Lung (tissue), 12 donors: Measurements from ENCODE around the gene CCND1. TPM values are rescaled to one million over a fixed set of nuclear protein-coding genes. Genes with fewer than 3 reads are reported as not detected.
A peak's percentile ranks its signal among the peaks of the same experiment; 100 is the strongest.

Experiments
- ATAC-seq: fragments of 200-7000 bp; cut with Tn5 transposase; one replicate; pipeline ENCODE4 v1.9.1; 2020; ENCODE audit warnings: moderate number of reproducible peaks; ENCODE audit not compliant: insufficient read depth, low FRiP score
- DNase-seq, 3 donors: peaks; one replicate each; pipeline ENCODE4 v3.0.0-alpha.2; 2013 to 2017
- H3K27ac ChIP-seq, 2 donors: one replicate each; pipeline ENCODE4 v1.5.1; 2013; ENCODE audit warnings: mild to moderate bottlenecking in 2 of 2, moderate library complexity in 2 of 2, control low read depth in 1 of 2, inconsistent platforms in 1 of 2, low read depth in 1 of 2, low read length in 1 of 2
- H3K27me3 ChIP-seq, 3 donors: one replicate each; pipeline ENCODE4 v1.5.1; 2013; ENCODE audit warnings: low read length in 2 of 3; ENCODE audit not compliant: control insufficient read depth in 3 of 3, insufficient read depth in 3 of 3
- H3K36me3 ChIP-seq, 4 donors: one replicate each; pipeline ENCODE4 v1.5.1; 2013; ENCODE audit warnings: low read length in 4 of 4, mild to moderate bottlenecking in 1 of 4, moderate library complexity in 1 of 4; ENCODE audit not compliant: control insufficient read depth in 4 of 4, insufficient read depth in 4 of 4
- H3K4me1 ChIP-seq, 5 donors: one replicate each; pipeline ENCODE4 v1.5.1; 2013; ENCODE audit warnings: low read length in 5 of 5, mild to moderate bottlenecking in 2 of 5, moderate library complexity in 1 of 5; ENCODE audit not compliant: control insufficient read depth in 5 of 5, insufficient read depth in 5 of 5
- H3K4me3 ChIP-seq: one replicate; pipeline ENCODE4 v1.5.1; 2013; ENCODE audit warnings: mild to moderate bottlenecking, control low read depth, moderate library complexity
- H3K9ac ChIP-seq, 2 donors: one replicate each; pipeline ENCODE4 v1.5.1; 2013; ENCODE audit warnings: low read length in 2 of 2, control low read depth in 1 of 2; ENCODE audit not compliant: insufficient read depth in 1 of 2
- H3K9me3 ChIP-seq, 4 donors: one replicate each; pipeline ENCODE4 v1.5.1; 2013; ENCODE audit warnings: low read length in 3 of 4, mild to moderate bottlenecking in 1 of 4, moderate library complexity in 1 of 4; ENCODE audit not compliant: control insufficient read depth in 4 of 4, insufficient read depth in 3 of 4
- WGBS, 2 donors: extraction: QIAGEN DNeasy Blood & Tissue Kit; methylation state at CpG; one replicate each; pipeline ENCODE4 v1.1.7; 2013; 5-methylcytosine and 5-hydroxymethylcytosine counted together
- polyA plus RNA-seq, 2 donors: library from polyadenylated mRNA; stranded (reverse); fragments of 200-250 nt; gene quantifications; one replicate each; pipeline ENCODE4 v1.2.1, GENCODE V29; 2013
- total RNA-seq, 2 donors: library from RNA; depleted of rRNA in 1 of 2; stranded (reverse); fragments of >200 nt in 1 of 2; gene quantifications; one replicate each; pipeline ENCODE4 v1.2.1, GENCODE V29; 2014 to 2021
- TF ChIP-seq, protein P1 (sequence below): IDR thresholded peaks from 2 replicates; pipeline ENCODE4 v1.5.1; 2012; ENCODE audit warnings: mild to moderate bottlenecking; ENCODE audit errors: control extremely low read depth, extremely low read depth
- donor health status: control.
- donor health status: control.
- donor health status: Bipolar disorder and iron deficiency.
- donor health status: healthy.
- donor health status: DM: yes; HTN: yes; CAD: no.

CCND1 gene
- total and polyA plus RNA-seq, 4 donors, result 32.1 to 190 (median 84.3) TPM

DNA sequence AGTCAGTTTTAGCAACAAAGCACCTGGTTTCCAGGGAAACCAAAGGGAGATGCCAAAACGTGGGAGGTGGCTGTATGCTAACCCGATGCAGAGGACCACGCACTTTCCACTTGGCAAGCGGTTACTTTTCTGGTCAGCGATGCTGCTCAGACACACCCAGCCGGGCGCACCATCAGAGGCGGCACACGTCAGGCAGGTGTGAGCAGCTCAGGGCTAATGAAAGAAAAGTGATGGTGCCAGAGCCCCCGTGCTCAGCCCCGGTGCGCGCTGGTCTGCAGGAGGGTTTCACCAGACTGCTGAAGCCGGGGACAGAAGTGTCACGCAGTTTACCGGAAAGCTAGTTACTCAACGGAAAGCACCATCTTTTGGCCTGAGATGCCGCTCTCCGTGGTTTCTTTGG, 28.5 kb downstream of the CCND1 start:
- Histone ChIP-seq H3K9ac (no peak overlapping the region), H3K27me3 (no peaks in the 10 kb centered on the region), H3K36me3 (peaks cover 0 to 34% (median 18%) of the 10 kb centered on the region in 4 donors), H3K9me3 (no peaks in the 10 kb centered on the region), H3K4me1 (peaks cover 4 to 15% (median 6%) of the 10 kb centered on the region in 5 donors), H3K27ac (no peak overlapping the region), H3K4me3 (no peak overlapping the region)
- DNase-seq, result no peak
- 92 to 97% methylated on average over 19 of the region's 19 CpGs for WGBS, 2 donors
- ATAC-seq, result no peak
- TF ChIP-seq, protein P1, sequence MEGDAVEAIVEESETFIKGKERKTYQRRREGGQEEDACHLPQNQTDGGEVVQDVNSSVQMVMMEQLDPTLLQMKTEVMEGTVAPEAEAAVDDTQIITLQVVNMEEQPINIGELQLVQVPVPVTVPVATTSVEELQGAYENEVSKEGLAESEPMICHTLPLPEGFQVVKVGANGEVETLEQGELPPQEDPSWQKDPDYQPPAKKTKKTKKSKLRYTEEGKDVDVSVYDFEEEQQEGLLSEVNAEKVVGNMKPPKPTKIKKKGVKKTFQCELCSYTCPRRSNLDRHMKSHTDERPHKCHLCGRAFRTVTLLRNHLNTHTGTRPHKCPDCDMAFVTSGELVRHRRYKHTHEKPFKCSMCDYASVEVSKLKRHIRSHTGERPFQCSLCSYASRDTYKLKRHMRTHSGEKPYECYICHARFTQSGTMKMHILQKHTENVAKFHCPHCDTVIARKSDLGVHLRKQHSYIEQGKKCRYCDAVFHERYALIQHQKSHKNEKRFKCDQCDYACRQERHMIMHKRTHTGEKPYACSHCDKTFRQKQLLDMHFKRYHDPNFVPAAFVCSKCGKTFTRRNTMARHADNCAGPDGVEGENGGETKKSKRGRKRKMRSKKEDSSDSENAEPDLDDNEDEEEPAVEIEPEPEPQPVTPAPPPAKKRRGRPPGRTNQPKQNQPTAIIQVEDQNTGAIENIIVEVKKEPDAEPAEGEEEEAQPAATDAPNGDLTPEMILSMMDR, result no peak

DNA sequence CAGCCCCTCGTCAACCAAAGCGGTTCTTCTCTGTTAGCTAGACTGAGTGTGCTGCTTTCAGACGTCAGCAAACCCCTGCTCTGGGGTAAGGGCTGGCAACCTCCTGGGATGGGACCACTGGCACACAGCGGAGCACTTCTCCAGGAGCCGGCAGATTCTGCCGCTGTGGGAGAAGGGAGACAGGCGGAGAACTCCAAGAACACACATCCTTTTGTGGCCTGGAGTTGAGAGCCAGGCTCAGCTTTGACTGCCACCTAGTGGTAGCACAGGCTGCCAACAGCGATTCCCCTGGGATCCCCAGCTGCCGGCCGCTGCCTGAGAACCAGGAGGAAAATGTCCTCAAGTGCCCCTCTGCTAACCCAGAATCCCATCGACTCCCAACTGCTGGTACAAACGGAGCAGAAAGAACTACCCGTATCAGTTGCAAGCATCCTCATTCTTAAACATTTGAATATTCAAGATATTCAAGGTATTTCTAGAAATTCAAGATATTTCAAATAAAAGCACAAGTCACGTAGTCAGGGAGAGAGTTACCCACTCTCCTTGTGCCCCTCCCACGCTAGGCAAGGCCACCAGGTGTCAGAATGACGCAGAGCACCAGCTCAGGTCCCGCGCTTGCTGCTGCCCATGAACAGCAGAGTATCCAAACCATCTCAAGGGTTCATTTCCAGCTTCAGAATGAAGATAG, 29.3 kb downstream of the CCND1 start:
- WGBS, 2 donors, result 39 to 51% methylated on average over 18 of the region's 18 CpGs
- peaks cover 4 to 18% (median 6%) of the 10 kb centered on the region in 5 donors for H3K4me1 ChIP-seq
- H3K4me3 ChIP-seq, result no peak overlapping the region
- DNase-seq (peak; percentile 91 to 94 (median 91)), ATAC-seq (no peak)
- H3K9me3 ChIP-seq, result no peaks in the 10 kb centered on the region
- no peaks in the 10 kb centered on the region for H3K27me3 ChIP-seq
- TF ChIP-seq, protein P1, result peak; percentile 93
- no peak overlapping the region for H3K27ac ChIP-seq
- H3K9ac ChIP-seq, result no peak overlapping the region
- peaks cover 0 to 29% (median 11%) of the 10 kb centered on the region in 4 donors for H3K36me3 ChIP-seq

DNA sequence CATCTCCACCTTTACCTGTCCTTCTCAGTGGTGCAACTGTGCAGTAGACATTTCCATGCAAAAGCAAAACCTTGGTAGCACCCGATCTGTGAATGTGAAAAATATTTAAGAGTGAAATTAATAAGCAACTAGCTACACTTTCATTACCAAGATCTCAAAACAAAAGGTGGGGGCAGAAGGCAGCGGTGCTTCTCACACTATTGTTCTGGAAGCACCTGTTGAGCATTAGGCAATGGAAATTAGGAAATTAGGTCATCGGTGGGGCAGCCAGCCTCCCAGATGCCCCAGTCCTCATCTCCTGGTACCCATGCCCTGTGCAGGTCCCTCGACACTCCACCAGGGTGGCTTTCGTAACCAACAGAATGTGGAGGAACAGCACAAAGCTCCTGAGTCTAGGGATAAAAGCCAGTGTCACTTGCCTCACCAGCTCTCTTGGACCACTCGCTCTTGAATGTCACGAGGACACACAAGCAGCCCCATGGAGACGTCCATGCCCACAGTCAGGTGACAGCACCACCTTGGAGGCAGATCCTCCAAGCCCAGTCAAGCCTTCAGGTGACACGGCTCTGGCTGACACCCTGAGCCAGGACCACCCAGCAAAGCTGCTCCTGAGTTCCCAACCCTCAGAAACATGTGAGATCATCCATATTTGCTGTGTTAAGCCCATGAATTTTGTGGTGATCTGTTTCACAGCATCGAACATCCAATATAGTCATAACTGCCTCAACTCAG, 30.9 kb downstream of the CCND1 start:
- H3K4me1 ChIP-seq, result peaks cover 4 to 18% (median 6%) of the 10 kb centered on the region in 5 donors
- H3K9ac ChIP-seq, result no peak overlapping the region
- 87% methylated on average over 10 of the region's 10 CpGs for WGBS, 2 donors
- H3K27me3 ChIP-seq, result no peaks in the 10 kb centered on the region
- DNase-seq (no peak), ATAC-seq (no peak)
- no peak overlapping the region for H3K4me3 ChIP-seq
- TF ChIP-seq, protein P1, result no peak
- H3K36me3 ChIP-seq, result peaks cover 0 to 20% (median 10%) of the 10 kb centered on the region in 4 donors
- no peaks in the 10 kb centered on the region for H3K9me3 ChIP-seq
- no peak overlapping the region for H3K27ac ChIP-seq
